Stimulated activated CD4-positive, alpha-beta T cell treated with anti-CD3 and anti-CD28 coated beads, Interleukin-1b, Interleukin-23, amount 100 ng/mL, for 4 hours (primary cell): Measurements from ENCODE around the gene PPM1D.
"Not testable (repeated sequence)": the region's sequence is repeated elsewhere in the genome, so short reads cannot be mapped to it uniquely, and the experiment has no call there.

Source experiments
- DNase-seq, 2 donors: peaks; one replicate each; pipeline ENCODE4 v3.0.0-alpha.2; 2020; ENCODE audit warnings: low read depth in 2 of 2

Gene PPM1D

GRCh38 chr17:60599620-60600489 is at the start of gene PPM1D:
Gene PPM1D, plus strand, starts transcription at chr17:60600193. Its CDS starts 222 bp downstream, at chr17:60600415.
- peak; percentile 97 to 98 for DNase-seq

GRCh38 chr17:60552255-60552654 is 47.7 kb upstream of the PPM1D start:
- DNase-seq: not testable (repeated sequence)

GRCh38 chr17:60554377-60554788 is 45.6 kb upstream of the PPM1D start:
- DNase-seq: no peak

GRCh38 chr17:60555786-60556185 is 44.2 kb upstream of the PPM1D start:
- no peak for DNase-seq

- DNase-seq: no peak
These were observed 42.2 kb upstream of the PPM1D start for GRCh38 chr17:60557805-60558204.

GRCh38 chr17:60559659-60559994 is 40.4 kb upstream of the PPM1D start:
- DNase-seq: no peak

GRCh38 chr17:60559995-60560859 is 39.8 kb upstream of the PPM1D start:
- no peak for DNase-seq

GRCh38 chr17:60560860-60561257 is 39.1 kb upstream of the PPM1D start:
- no peak for DNase-seq

GRCh38 chr17:60562421-60562820 is 37.6 kb upstream of the PPM1D start:
- DNase-seq: no peak

GRCh38 chr17:60563743-60564142 is 36.2 kb upstream of the PPM1D start:
- DNase-seq: no peak

- DNase-seq: no peak
These were observed 34.8 kb upstream of the PPM1D start for GRCh38 chr17:60565233-60565632.

GRCh38 chr17:60573236-60574051 is 26.5 kb upstream of the PPM1D start:
- DNase-seq: no peak

- DNase-seq: no peak
These were observed 22.7 kb upstream of the PPM1D start for GRCh38 chr17:60577147-60577915.

GRCh38 chr17:60579090-60579489 is 20.9 kb upstream of the PPM1D start:
- no peak for DNase-seq

GRCh38 chr17:60579551-60579950 is 20.4 kb upstream of the PPM1D start:
- no peak for DNase-seq

- DNase-seq: no peak
These were observed 17.0 kb upstream of the PPM1D start for GRCh38 chr17:60583008-60583407.

- no peak for DNase-seq
These were observed 14.1 kb upstream of the PPM1D start for GRCh38 chr17:60585887-60586286.

- no peak for DNase-seq
These were observed 13.6 kb upstream of the PPM1D start for GRCh38 chr17:60586288-60586974.

- no peak for DNase-seq
These were observed 9.9 kb upstream of the PPM1D start for GRCh38 chr17:60590070-60590469.

GRCh38 chr17:60592750-60593149 is 7.2 kb upstream of the PPM1D start:
- DNase-seq: no peak
